PC-3 (cell line): ENCODE results near the gene ANKRD11. TPM values are rescaled to one million over a fixed set of nuclear protein-coding genes. Genes with fewer than 3 reads are reported as not detected.

Experiments used
- ATAC-seq: fragments of 200-7000 bp; cut with Tn5 transposase; 2 replicates; pipeline ENCODE4 v1.9.1; 2020; ENCODE audit warnings: mild to moderate bottlenecking, moderate library complexity
- BruUV-seq: library from RNA; stranded (reverse); fragments of 400-500 nt; replicated peaks from 2 replicates; lab custom pipeline; 2021; lab: Mats Ljungman, UMichigan
- CTCF ChIA-PET: fragments of 300-600 bp; sonication (Branson Sonifier 250); formaldehyde crosslinking; loops from one replicate; lab custom pipeline; 2022; ENCODE audit warnings: antibody characterized with exemption; lab: Charles Lee
- POLR2A ChIA-PET: fragments of 300-600 bp; sonication (Branson Sonifier 250); formaldehyde crosslinking; loops from one replicate; lab custom pipeline; 2022; ENCODE audit warnings: antibody characterized with exemption; ENCODE audit not compliant: unreplicated experiment; lab: Charles Lee
- DNase-seq: peaks from one replicate; pipeline ENCODE4 v3.0.0-alpha.2; 2015
- H2AFZ ChIP-seq: fragments of 300-600 bp; sonication (generic); 2 replicates; pipeline ENCODE4 v1.6.0; 2016; ENCODE audit warnings: antibody characterized with exemption, low read length
- H3F3A ChIP-seq: fragments of 300-600 bp; sonication (generic); one replicate; pipeline ENCODE4 v1.6.0; 2017; ENCODE audit warnings: antibody characterized with exemption, low read length, control low read depth, mild to moderate bottlenecking; ENCODE audit not compliant: unreplicated experiment
- H3K27ac ChIP-seq: fragments of 300-600 bp; sonication (generic); 2 replicates; pipeline ENCODE4 v1.5.1; 2016; ENCODE audit warnings: mild to moderate bottlenecking, low read length
- H3K27me3 ChIP-seq: fragments of 300-600 bp; sonication (generic); 2 replicates; pipeline ENCODE4 v1.6.1; 2016; ENCODE audit warnings: low read length, mixed read lengths
- H3K36me3 ChIP-seq: fragments of 300-600 bp; sonication (generic); 2 replicates; pipeline ENCODE4 v1.6.1; 2016; ENCODE audit warnings: low read depth, mixed run types, low read length, mixed read lengths
- H3K4me1 ChIP-seq: fragments of 300-600 bp; sonication (generic); 2 replicates; pipeline ENCODE4 v1.5.1; 2016; ENCODE audit warnings: low read length; ENCODE audit not compliant: insufficient read depth
- H3K4me2 ChIP-seq: fragments of 300-600 bp; sonication (generic); 2 replicates; pipeline ENCODE4 v1.6.0; 2016; ENCODE audit warnings: low read length
- H3K4me3 ChIP-seq: fragments of 300-600 bp; sonication (generic); 2 replicates; pipeline ENCODE4 v1.5.1; 2016; ENCODE audit warnings: mild to moderate bottlenecking, low read length, mixed read lengths
- H3K79me2 ChIP-seq: fragments of 300-600 bp; sonication (generic); 2 replicates; pipeline ENCODE4 v1.6.1; 2017; ENCODE audit warnings: low read length, mixed read lengths
- H3K9ac ChIP-seq: fragments of 300-600 bp; sonication (generic); 2 replicates; pipeline ENCODE4 v1.6.0; 2016; ENCODE audit warnings: mild to moderate bottlenecking, low read length
- H3K9me2 ChIP-seq: fragments of 300-600 bp; sonication (generic); replicated peaks from 2 replicates; pipeline ENCODE4 v1.6.1; 2016; ENCODE audit warnings: mixed run types, low read length, mixed read lengths
- H3K9me3 ChIP-seq: fragments of 300-600 bp; sonication (generic); 2 replicates; pipeline ENCODE4 v1.6.1; 2016; ENCODE audit warnings: low read length, mixed read lengths
- H4K20me1 ChIP-seq: fragments of 300-600 bp; sonication (generic); 2 replicates; pipeline ENCODE4 v1.6.1; 2016; ENCODE audit warnings: low read length, mixed read lengths
- EZH2 ChIP-seq: fragments of 300-600 bp; sonication (generic); IDR thresholded peaks from one replicate; pipeline ENCODE4 v1.6.1; 2017; ENCODE audit warnings: antibody characterized with exemption, mild to moderate bottlenecking, low read length; ENCODE audit not compliant: unreplicated experiment
- EZH2phosphoT487 ChIP-seq: fragments of 300-600 bp; sonication (generic); IDR thresholded peaks from 2 replicates; pipeline ENCODE4 v1.6.1; 2018; ENCODE audit warnings: mild to moderate bottlenecking, antibody characterized with exemption, low read length, borderline replicate concordance
- intact Hi-C: fragments of 100-400 bp; cut with micrococcal nuclease; formaldehyde crosslinking; loops from 2 replicates; pipeline ENCODE4 v1.9.0; 2023
- total RNA-seq: library from RNA; depleted of rRNA; stranded (reverse); fragments of >200 nt; gene quantifications from 2 replicates; pipeline ENCODE4 v1.2.3, GENCODE V29; 2014
- TF ChIP-seq, protein P1 (sequence below): fragments of 300-600 bp; sonication (generic); conservative IDR thresholded peaks from 2 replicates; pipeline ENCODE4 v1.5.1; 2017; ENCODE audit warnings: antibody characterized with exemption, low read depth, mild to moderate bottlenecking, low read length

Gene ANKRD11
- total RNA-seq, 1 experiment from 2014 or later: 65.0 TPM

DNA sequence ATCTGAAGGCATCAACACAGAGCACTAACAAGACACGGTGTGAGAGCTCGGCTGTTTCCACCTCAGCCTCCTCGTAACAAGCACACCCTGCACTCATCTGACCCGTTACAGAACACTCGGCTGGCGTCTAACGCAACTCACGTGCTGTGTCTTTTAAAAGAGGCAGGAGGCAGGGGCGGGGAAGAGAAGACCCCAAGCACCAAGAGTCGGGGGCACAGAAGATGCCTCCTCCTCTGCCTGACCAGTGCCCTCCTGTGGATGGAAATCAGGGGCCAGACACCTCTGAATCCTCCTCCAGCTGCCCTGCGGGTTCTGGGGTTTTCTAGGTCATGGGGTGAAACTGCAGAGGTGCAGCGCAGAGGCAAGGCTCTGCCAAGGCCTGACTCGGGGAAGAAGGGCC is 198.6 kb downstream of the ANKRD11 start:
- ChIA-PET POLR2A (no interaction called here), CTCF (no interaction called here)
- BruUV-seq: no TSS peak
- no peaks in the 10 kb centered on the region for H3K9me2 ChIP-seq
- H3K4me2 ChIP-seq: no peak overlapping the region
- ATAC-seq: no peak
- no peak overlapping the region for H3K4me3 ChIP-seq
- peaks cover 25% of the 10 kb centered on the region for H3K79me2 ChIP-seq
- H3K27ac ChIP-seq: no peak overlapping the region
- H4K20me1 ChIP-seq: no peaks in the 10 kb centered on the region
- intact Hi-C loops: no loop called here
- TF ChIP-seq EZH2phosphoT487 (no peak), EZH2 (no peak)
- TF ChIP-seq, protein P1, sequence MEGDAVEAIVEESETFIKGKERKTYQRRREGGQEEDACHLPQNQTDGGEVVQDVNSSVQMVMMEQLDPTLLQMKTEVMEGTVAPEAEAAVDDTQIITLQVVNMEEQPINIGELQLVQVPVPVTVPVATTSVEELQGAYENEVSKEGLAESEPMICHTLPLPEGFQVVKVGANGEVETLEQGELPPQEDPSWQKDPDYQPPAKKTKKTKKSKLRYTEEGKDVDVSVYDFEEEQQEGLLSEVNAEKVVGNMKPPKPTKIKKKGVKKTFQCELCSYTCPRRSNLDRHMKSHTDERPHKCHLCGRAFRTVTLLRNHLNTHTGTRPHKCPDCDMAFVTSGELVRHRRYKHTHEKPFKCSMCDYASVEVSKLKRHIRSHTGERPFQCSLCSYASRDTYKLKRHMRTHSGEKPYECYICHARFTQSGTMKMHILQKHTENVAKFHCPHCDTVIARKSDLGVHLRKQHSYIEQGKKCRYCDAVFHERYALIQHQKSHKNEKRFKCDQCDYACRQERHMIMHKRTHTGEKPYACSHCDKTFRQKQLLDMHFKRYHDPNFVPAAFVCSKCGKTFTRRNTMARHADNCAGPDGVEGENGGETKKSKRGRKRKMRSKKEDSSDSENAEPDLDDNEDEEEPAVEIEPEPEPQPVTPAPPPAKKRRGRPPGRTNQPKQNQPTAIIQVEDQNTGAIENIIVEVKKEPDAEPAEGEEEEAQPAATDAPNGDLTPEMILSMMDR: no peak
- H3K4me1 ChIP-seq: no peaks in the 10 kb centered on the region
- H3K27me3 ChIP-seq: no peaks in the 10 kb centered on the region
- no peak overlapping the region for H2AFZ ChIP-seq
- no peaks in the 10 kb centered on the region for H3K9me3 ChIP-seq
- no peak for DNase-seq
- no peaks in the 10 kb centered on the region for H3F3A ChIP-seq
- H3K36me3 ChIP-seq: peaks cover 14% of the 10 kb centered on the region; the same call in 1 of the 2 replicates
- no peak overlapping the region for H3K9ac ChIP-seq

DNA sequence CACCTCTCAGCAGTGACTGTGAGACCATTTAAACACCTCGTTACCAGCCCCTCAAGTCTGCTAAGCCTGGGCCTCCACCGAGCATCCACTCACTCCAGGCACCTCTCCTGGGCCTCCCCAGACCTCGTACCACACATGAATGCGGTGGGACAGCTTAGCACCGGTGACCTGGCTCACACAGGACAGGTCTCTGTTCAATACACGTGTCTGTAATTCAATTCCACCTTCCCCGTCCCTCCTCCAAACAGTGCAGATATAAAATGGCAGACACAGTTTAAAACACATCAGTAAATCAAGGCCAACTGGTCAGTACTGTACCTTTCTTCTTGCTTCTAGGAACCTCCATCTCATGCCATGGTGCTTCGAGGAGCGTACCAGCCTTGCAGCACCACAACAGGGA is 199.0 kb downstream of the ANKRD11 start:
- Histone ChIP-seq H2AFZ (no peak overlapping the region), H3K27ac (no peak overlapping the region), H3K9me3 (no peaks in the 10 kb centered on the region), H3K4me2 (no peak overlapping the region), H3K36me3 (peaks cover 16% of the 10 kb centered on the region; the same call in 1 of the 2 replicates), H3K9me2 (no peaks in the 10 kb centered on the region), H3K4me1 (no peaks in the 10 kb centered on the region), H3K27me3 (no peaks in the 10 kb centered on the region), H3K9ac (no peak overlapping the region), H3K4me3 (no peak overlapping the region), H4K20me1 (no peaks in the 10 kb centered on the region), H3K79me2 (peaks cover 21% of the 10 kb centered on the region), H3F3A (no peaks in the 10 kb centered on the region)
- no peak for DNase-seq
- ChIA-PET POLR2A (no interaction called here), CTCF (no interaction called here)
- no peak for TF ChIP-seq EZH2phosphoT487
- no peak for TF ChIP-seq EZH2
- TF ChIP-seq, protein P1: no peak
- no peak for ATAC-seq
- BruUV-seq: no TSS peak
- intact Hi-C loops: no loop called here

DNA sequence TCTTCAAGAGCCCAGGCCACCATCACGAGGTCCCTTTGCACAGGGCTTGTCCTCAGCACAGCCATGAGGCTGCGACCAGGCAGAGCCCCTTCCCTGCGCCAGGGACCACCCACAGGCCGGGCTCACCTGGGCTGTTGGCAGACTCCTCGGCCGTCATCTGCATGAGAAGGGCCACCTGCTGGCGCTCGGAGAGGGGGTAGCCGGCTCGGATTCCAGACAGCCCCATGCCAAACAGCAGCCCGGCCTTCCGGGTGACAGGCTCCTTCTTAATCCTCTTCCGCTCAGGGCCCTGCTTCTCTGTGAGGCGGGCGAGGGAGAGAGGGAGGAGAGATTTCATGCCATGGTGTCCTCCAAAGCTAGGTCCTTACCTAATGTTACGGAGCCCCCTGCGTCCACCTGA is 199.5 kb downstream of the ANKRD11 start:
- intact Hi-C loops: no loop called here
- no peak overlapping the region for H3K4me3 ChIP-seq
- H3K27ac ChIP-seq: no peak overlapping the region
- H3K9me2 ChIP-seq: no peaks in the 10 kb centered on the region
- H3K9me3 ChIP-seq: no peaks in the 10 kb centered on the region
- H3F3A ChIP-seq: no peaks in the 10 kb centered on the region
- H2AFZ ChIP-seq: no peak overlapping the region
- H3K4me1 ChIP-seq: no peaks in the 10 kb centered on the region
- no peak for ATAC-seq
- TF ChIP-seq EZH2phosphoT487: no peak
- TF ChIP-seq EZH2: no peak
- no peak for DNase-seq
- no peaks in the 10 kb centered on the region for H4K20me1 ChIP-seq
- H3K79me2 ChIP-seq: peaks cover 16% of the 10 kb centered on the region
- CTCF ChIA-PET: no interaction called here
- no TSS peak for BruUV-seq
- peaks cover 16% of the 10 kb centered on the region; the same call in 1 of the 2 replicates for H3K36me3 ChIP-seq
- H3K9ac ChIP-seq: no peak overlapping the region
- H3K4me2 ChIP-seq: no peak overlapping the region
- no peaks in the 10 kb centered on the region for H3K27me3 ChIP-seq
- POLR2A ChIA-PET: no interaction called here
